ENCODE measurements around the gene HOXA6.

The HOXA6 gene

GRCh38 chr7:27173956-27174873 is 26.6 kb upstream of the HOXA6 start, which contains the start of gene HOXA10:
Gene HOXA10, minus strand, starts transcription at chr7:27174320. Its CDS starts 14 bp downstream, at chr7:27174306.
- peak in 1 of 3 donors; percentile 0 for DNase-seq (ENCODE audit: low read depth in 3 of 3, low spot score in 1 of 3)

GRCh38 chr7:27173511-27173955 is 26.0 kb upstream of the HOXA6 start:
- peak in 1 of 3 donors; percentile 12 for DNase-seq (ENCODE audit: low read depth in 3 of 3, low spot score in 1 of 3)

- no peak for DNase-seq (ENCODE audit: low read depth in 3 of 3, low spot score in 1 of 3)
These were observed 25.4 kb upstream of the HOXA6 start for GRCh38 chr7:27172823-27173510.

GRCh38 chr7:27172315-27172774 is 24.8 kb upstream of the HOXA6 start:
- DNase-seq (ENCODE audit: low read depth in 3 of 3, low spot score in 1 of 3), result no peak

- DNase-seq (ENCODE audit: low read depth in 3 of 3, low spot score in 1 of 3), result no peak
These were observed 24.2 kb upstream of the HOXA6 start for GRCh38 chr7:27171637-27172314.

- DNase-seq (ENCODE audit: low read depth in 3 of 3, low spot score in 1 of 3), result no peak
These were observed 23.7 kb upstream of the HOXA6 start for GRCh38 chr7:27171325-27171636.

- no peak for DNase-seq (ENCODE audit: low read depth in 3 of 3, low spot score in 1 of 3)
These were observed 23.1 kb upstream of the HOXA6 start for GRCh38 chr7:27170426-27171324.

GRCh38 chr7:27169658-27170425 is 22.3 kb upstream of the HOXA6 start:
- no peak for DNase-seq (ENCODE audit: low read depth in 3 of 3, low spot score in 1 of 3)

- DNase-seq (ENCODE audit: low read depth in 3 of 3, low spot score in 1 of 3), result no peak
These were observed 20.8 kb upstream of the HOXA6 start for GRCh38 chr7:27168265-27168947.

GRCh38 chr7:27167916-27168264 is 20.3 kb upstream of the HOXA6 start:
- DNase-seq (ENCODE audit: low read depth in 3 of 3, low spot score in 1 of 3), result no peak

- DNase-seq (ENCODE audit: low read depth in 3 of 3, low spot score in 1 of 3), result no peak
These were observed 19.2 kb upstream of the HOXA6 start for GRCh38 chr7:27166531-27167505.

- no peak for DNase-seq (ENCODE audit: low read depth in 3 of 3, low spot score in 1 of 3)
These were observed 18.5 kb upstream of the HOXA6 start for GRCh38 chr7:27165996-27166530.

GRCh38 chr7:27165089-27165995 is 17.8 kb upstream of the HOXA6 start, which contains the start of gene HOXA9:
Gene HOXA9, minus strand, starts transcription at chr7:27165537. Its CDS starts 80 bp downstream, at chr7:27165457.
- DNase-seq (ENCODE audit: low read depth in 3 of 3, low spot score in 1 of 3), result no peak

GRCh38 chr7:27164367-27165088 is 17.0 kb upstream of the HOXA6 start:
- no peak for DNase-seq (ENCODE audit: low read depth in 3 of 3, low spot score in 1 of 3)

GRCh38 chr7:27164045-27164366 is 16.4 kb upstream of the HOXA6 start:
- no peak for DNase-seq (ENCODE audit: low read depth in 3 of 3, low spot score in 1 of 3)

All from stimulated activated CD4-positive, alpha-beta T cell treated with anti-CD3 and anti-CD28 coated beads, TNF-alpha, amount 100 ng/mL, for 1 hour (primary cell).